ENCODE results near the gene CLUH. TPM values are rescaled to one million over a fixed set of nuclear protein-coding genes. Genes with fewer than 3 reads are reported as not detected.

Gene CLUH
- total RNA-seq = 10 to 100 TPM; 42.6 to 87.6 (median 52.9) TPM

- no CpG with 5 or more reads among the region's 76 CpGs for WGBS, 2 donors (ENCODE audit: low coverage in 1 of 2)
- Histone ChIP-seq H3K9me3 (no peaks in the 10 kb centered on the region), H3K4me1 (peaks cover 0 to 64% (median 41%) of the 10 kb centered on the region in 3 donors), H3K36me3 (peaks cover 0 to 5% of the 10 kb centered on the region in 2 donors), H3K27me3 (no peaks in the 10 kb centered on the region), H3K4me3 (peak within 1 kb of the TSS; percentile 74 to 85), H3K27ac (peak within 1 kb of the TSS; percentile 39 to 89 (median 84))
- TF ChIP-seq EP300 (IDR thresholded peaks at IDR 0.05) (no peak), POLR2AphosphoS5 (IDR thresholded peaks at IDR 0.05) (peak; percentile 97), POLR2A (IDR thresholded peaks at IDR 0.05) (peak; percentile 74 to 83)
- TF ChIP-seq, protein P1, sequence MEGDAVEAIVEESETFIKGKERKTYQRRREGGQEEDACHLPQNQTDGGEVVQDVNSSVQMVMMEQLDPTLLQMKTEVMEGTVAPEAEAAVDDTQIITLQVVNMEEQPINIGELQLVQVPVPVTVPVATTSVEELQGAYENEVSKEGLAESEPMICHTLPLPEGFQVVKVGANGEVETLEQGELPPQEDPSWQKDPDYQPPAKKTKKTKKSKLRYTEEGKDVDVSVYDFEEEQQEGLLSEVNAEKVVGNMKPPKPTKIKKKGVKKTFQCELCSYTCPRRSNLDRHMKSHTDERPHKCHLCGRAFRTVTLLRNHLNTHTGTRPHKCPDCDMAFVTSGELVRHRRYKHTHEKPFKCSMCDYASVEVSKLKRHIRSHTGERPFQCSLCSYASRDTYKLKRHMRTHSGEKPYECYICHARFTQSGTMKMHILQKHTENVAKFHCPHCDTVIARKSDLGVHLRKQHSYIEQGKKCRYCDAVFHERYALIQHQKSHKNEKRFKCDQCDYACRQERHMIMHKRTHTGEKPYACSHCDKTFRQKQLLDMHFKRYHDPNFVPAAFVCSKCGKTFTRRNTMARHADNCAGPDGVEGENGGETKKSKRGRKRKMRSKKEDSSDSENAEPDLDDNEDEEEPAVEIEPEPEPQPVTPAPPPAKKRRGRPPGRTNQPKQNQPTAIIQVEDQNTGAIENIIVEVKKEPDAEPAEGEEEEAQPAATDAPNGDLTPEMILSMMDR (IDR thresholded peaks at IDR 0.05) = peak in 1 of 4 experiments; percentile 20
- peak; percentile 94 for ATAC-seq
These were observed at the start of gene CLUH for GRCh38 chr17:2711608-2712299. TSS of gene CLUH (minus strand) at chr17:2711764. CDS start at chr17:2711661, 103 bp downstream.

DNA sequence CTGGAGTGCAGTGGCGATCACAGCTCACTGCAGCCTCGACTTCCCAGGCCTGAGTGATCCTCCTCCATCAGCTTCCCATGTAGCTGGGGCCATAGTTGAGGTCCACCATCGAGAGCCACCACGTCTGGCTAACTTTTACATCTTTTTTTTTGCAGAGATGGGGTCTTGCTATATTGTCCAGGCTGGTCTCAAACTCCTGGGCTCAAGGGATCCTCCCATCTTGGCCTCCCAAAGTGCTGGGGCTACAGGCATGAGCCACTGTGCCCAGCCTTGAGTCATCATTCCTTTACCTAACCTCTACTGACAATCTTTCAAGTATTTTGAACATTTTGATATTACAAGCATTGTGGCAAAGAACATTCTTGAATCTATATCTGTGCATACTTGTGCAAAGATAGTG is 47.3 kb upstream of the CLUH start:
- H3K27me3 ChIP-seq = peaks cover 91% of the 10 kb centered on the region
- no peaks in the 10 kb centered on the region for H3K36me3 ChIP-seq
- no peak overlapping the region for H3K4me3 ChIP-seq
- peaks cover 0 to 13% (median 6%) of the 10 kb centered on the region in 3 donors for H3K4me1 ChIP-seq
- H3K27ac ChIP-seq = no peak overlapping the region
- TF ChIP-seq POLR2A (IDR thresholded peaks at IDR 0.05) (no peak), EP300 (IDR thresholded peaks at IDR 0.05) (no peak), POLR2AphosphoS5 (IDR thresholded peaks at IDR 0.05) (no peak)
- TF ChIP-seq, protein P1 (IDR thresholded peaks at IDR 0.05) = no peak
- H3K9me3 ChIP-seq = no peaks in the 10 kb centered on the region
- 64 to 80% methylated on average over 3 to 4 of the region's 4 CpGs for WGBS, 2 donors (ENCODE audit: low coverage in 1 of 2)
- no peak for ATAC-seq

GRCh38 chr17:2755891-2756724 is 44.5 kb upstream of the CLUH start:
- peaks cover 98% of the 10 kb centered on the region for H3K27me3 ChIP-seq
- no CpG with 5 or more reads among the region's 46 CpGs for WGBS, 2 donors (ENCODE audit: low coverage in 1 of 2)
- H3K4me1 ChIP-seq = peaks cover 0 to 13% (median 6%) of the 10 kb centered on the region in 3 donors
- no peaks in the 10 kb centered on the region for H3K9me3 ChIP-seq
- peak overlapping the region in 1 of 2 donors; percentile 46 for H3K4me3 ChIP-seq
- H3K27ac ChIP-seq = no peak overlapping the region
- TF ChIP-seq, protein P1 (IDR thresholded peaks at IDR 0.05) = no peak
- TF ChIP-seq POLR2AphosphoS5 (IDR thresholded peaks at IDR 0.05) (no peak), POLR2A (IDR thresholded peaks at IDR 0.05) (no peak), EP300 (IDR thresholded peaks at IDR 0.05) (no peak)
- ATAC-seq = no peak
- no peaks in the 10 kb centered on the region for H3K36me3 ChIP-seq

DNA sequence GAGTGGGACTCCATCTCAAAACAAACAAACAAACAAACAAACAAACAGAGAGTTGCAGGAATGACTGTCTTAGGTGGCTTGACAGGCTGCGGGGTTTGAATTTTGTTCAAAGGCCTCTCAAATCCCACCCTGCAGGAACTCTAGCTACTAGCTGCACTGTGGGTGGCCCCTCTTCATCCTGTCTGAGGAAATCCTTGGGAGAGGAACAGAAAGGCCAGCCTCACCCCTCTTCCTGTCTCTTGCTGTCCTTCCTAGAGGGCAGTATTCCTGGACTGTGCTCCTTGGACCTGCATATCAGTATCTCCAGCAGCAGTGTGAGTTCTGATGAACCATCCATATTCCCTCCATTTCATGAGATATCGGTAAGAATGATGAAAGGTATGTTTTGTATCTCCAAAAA is 39.9 kb upstream of the CLUH start:
- peaks cover 0 to 25% (median 6%) of the 10 kb centered on the region in 3 donors for H3K4me1 ChIP-seq
- H3K27ac ChIP-seq = no peak overlapping the region
- H3K4me3 ChIP-seq = no peak overlapping the region
- peaks cover 100% of the 10 kb centered on the region for H3K27me3 ChIP-seq
- H3K36me3 ChIP-seq = no peaks in the 10 kb centered on the region
- no peaks in the 10 kb centered on the region for H3K9me3 ChIP-seq
- TF ChIP-seq, protein P1 (IDR thresholded peaks at IDR 0.05) = no peak
- no peak for TF ChIP-seq POLR2AphosphoS5 (IDR thresholded peaks at IDR 0.05)
- TF ChIP-seq EP300 (IDR thresholded peaks at IDR 0.05) = no peak
- TF ChIP-seq POLR2A (IDR thresholded peaks at IDR 0.05) = no peak
- no peak for ATAC-seq
- 50 to 79% methylated on average over 2 of the region's 2 CpGs for WGBS, 2 donors (ENCODE audit: low coverage in 1 of 2)

Measured in gastroesophageal sphincter (tissue), 4 donors.